Measurements from ENCODE around the gene OSGEP. TPM values are rescaled to one million over a fixed set of nuclear protein-coding genes. Genes with fewer than 3 reads are reported as not detected.
A peak's percentile ranks its signal among the peaks of the same experiment; 100 is the strongest.

The OSGEP gene
- total RNA-seq, 2 experiments from 2014 or later, result 46.2 to 47.5 TPM

GRCh38 chr14:20417250-20418186 is 37.1 kb downstream of the OSGEP start:
- Mint-ChIP-seq H3K27ac (no peak overlapping the region), H3K9me3 (ENCODE audit: low read depth) (no peaks in the 10 kb centered on the region), H3K4me1 (peaks cover 17% of the 10 kb centered on the region), H3K4me3 (no peak overlapping the region), H3K36me3 (ENCODE audit: low read depth) (no peaks in the 10 kb centered on the region), H3K27me3 (no peaks in the 10 kb centered on the region)
- DNase-seq, result peak; percentile 27
- no peak for ATAC-seq
- ChIA-PET POLR2A (interaction anchor here (0.6 to 0.7 kb wide), 2 partner anchors 58 to 76 kb away, joined by 3 to 4 read pairs; no protein-coding TSS in a partner anchor), CTCF (interaction anchor here (0.5 to 1.4 kb wide), 3 partner anchors 8 to 257 kb away, joined by 4 to 6 read pairs (median 5); no protein-coding TSS in a partner anchor)
- intact Hi-C loops (cut with DNase I, micrococcal nuclease), result no loop called here

GRCh38 chr14:20416223-20416622 is 38.4 kb downstream of the OSGEP start:
- ChIA-PET CTCF (interaction anchor here (0.6 to 3.9 kb wide), 23 partner anchors 8 to 268 kb away, joined by 3 to 39 read pairs (median 5); partner anchors contain the start of genes APEX1, CCNB1IP1, OSGEP and PARP2), POLR2A (interaction anchor here (0.5 to 1.2 kb wide), 5 partner anchors 37 to 267 kb away, joined by 3 to 8 read pairs (median 3); partner anchors contain the start of gene PIP4P1)
- no peak overlapping the region for H3K4me3 Mint-ChIP-seq
- H3K27ac Mint-ChIP-seq, result peak overlapping the region; percentile 14
- intact Hi-C loops (cut with DNase I, micrococcal nuclease), result no loop called here
- H3K9me3 Mint-ChIP-seq (ENCODE audit: low read depth), result no peaks in the 10 kb centered on the region
- ATAC-seq (no peak), DNase-seq (no peak)
- peaks cover 26% of the 10 kb centered on the region for H3K4me1 Mint-ChIP-seq
- peaks cover 1% of the 10 kb centered on the region for H3K36me3 Mint-ChIP-seq (ENCODE audit: low read depth)
- H3K27me3 Mint-ChIP-seq, result no peaks in the 10 kb centered on the region

GRCh38 chr14:20415782-20416206 is 38.8 kb downstream of the OSGEP start:
- no peaks in the 10 kb centered on the region for H3K27me3 Mint-ChIP-seq
- POLR2A ChIA-PET, result interaction anchor here (0.5 to 1.2 kb wide), 5 partner anchors 37 to 268 kb away, joined by 3 to 8 read pairs (median 3); partner anchors contain the start of gene PIP4P1
- peak; percentile 35 for ATAC-seq
- H3K36me3 Mint-ChIP-seq (ENCODE audit: low read depth), result peaks cover 4% of the 10 kb centered on the region
- peak overlapping the region; percentile 14 for H3K27ac Mint-ChIP-seq
- H3K4me3 Mint-ChIP-seq, result no peak overlapping the region
- peaks cover 29% of the 10 kb centered on the region for H3K4me1 Mint-ChIP-seq
- intact Hi-C loops (cut with DNase I, micrococcal nuclease), result no loop called here
- CTCF ChIA-PET, result interaction anchor here (0.6 to 3.9 kb wide), 26 partner anchors 8 to 268 kb away, joined by 3 to 39 read pairs (median 4); partner anchors contain the start of genes APEX1, CCNB1IP1, OSGEP and PARP2
- peak; percentile 44 for DNase-seq
- H3K9me3 Mint-ChIP-seq (ENCODE audit: low read depth), result no peaks in the 10 kb centered on the region

- Mint-ChIP-seq H3K36me3 (ENCODE audit: low read depth) (peaks cover 4% of the 10 kb centered on the region), H3K4me3 (peak overlapping the region; percentile 82), H3K9me3 (ENCODE audit: low read depth) (no peaks in the 10 kb centered on the region), H3K27ac (peak overlapping the region; percentile 94), H3K27me3 (no peaks in the 10 kb centered on the region), H3K4me1 (peaks cover 37% of the 10 kb centered on the region)
- peak; percentile 37 for ATAC-seq
- intact Hi-C loops (cut with DNase I, micrococcal nuclease), result loop anchor here (1.0 to 5.0 kb wide), 12 partner anchors 12 to 269 kb away; partner anchors contain the start of genes APEX1 (in 2 of the 2), PARP2 (in 2 of the 2), CCNB1IP1 (in 1 of the 2) and OSGEP (in 1 of the 2)
- peak; percentile 49 for DNase-seq
- POLR2A ChIA-PET, result interaction anchor here (1.1 to 2.4 kb wide), 3 partner anchors 42 to 71 kb away, joined by 3 to 8 read pairs (median 6); partner anchors contain the start of genes APEX1 and PIP4P1
- CTCF ChIA-PET, result interaction anchor here (0.6 to 3.9 kb wide), 14 partner anchors 8 to 610 kb away, joined by 3 to 39 read pairs (median 13); partner anchors contain the start of genes APEX1, OSGEP, PARP2 and PIP4P1
Measured at GRCh38 chr14:20413744-20414082, 40.9 kb downstream of the OSGEP start.

GRCh38 chr14:20412876-20413743 is 41.5 kb downstream of the OSGEP start, which contains the start of gene TEP1:
Gene TEP1, minus strand, starts transcription at chr14:20413501. Its CDS starts 5,062 bp downstream, at chr14:20408439.
- H3K4me3 Mint-ChIP-seq, result peak within 1 kb of the TSS; percentile 82
- peak within 1 kb of the TSS; percentile 94 for H3K27ac Mint-ChIP-seq
- peaks cover 37% of the 10 kb centered on the region for H3K4me1 Mint-ChIP-seq
- CTCF ChIA-PET, result interaction anchor here (0.7 to 3.9 kb wide), 11 partner anchors 7 to 610 kb away, joined by 4 to 39 read pairs (median 19); partner anchors contain the start of genes APEX1, OSGEP, PARP2 and PIP4P1
- POLR2A ChIA-PET, result interaction anchor here (1.1 to 2.4 kb wide), 3 partner anchors 42 to 70 kb away, joined by 3 to 8 read pairs (median 6); partner anchors contain the start of genes APEX1 and PIP4P1
- no peaks in the 10 kb centered on the region for H3K9me3 Mint-ChIP-seq (ENCODE audit: low read depth)
- H3K36me3 Mint-ChIP-seq (ENCODE audit: low read depth), result peaks cover 6% of the 10 kb centered on the region
- peak; percentile 82 for ATAC-seq
- no peaks in the 10 kb centered on the region for H3K27me3 Mint-ChIP-seq
- DNase-seq, result peak; percentile 87
- intact Hi-C loops (cut with DNase I, micrococcal nuclease), result loop anchor here (1.0 to 5.0 kb wide), 12 partner anchors 12 to 269 kb away; partner anchors contain the start of genes APEX1 (in 2 of the 2), PARP2 (in 2 of the 2), CCNB1IP1 (in 1 of the 2) and OSGEP (in 1 of the 2)

- ChIA-PET CTCF (interaction anchor here (3.8 to 3.9 kb wide), 3 partner anchors 7 to 70 kb away, joined by 23 to 39 read pairs (median 30); partner anchors contain the start of gene PARP2), POLR2A (interaction anchor here (2.1 kb wide), 1 partner anchor 49 kb away, joined by 8 read pairs; the partner anchor contains the start of gene PIP4P1)
- no peak for DNase-seq
- H3K9me3 Mint-ChIP-seq (ENCODE audit: low read depth), result no peaks in the 10 kb centered on the region
- peak; percentile 42 for ATAC-seq
- H3K4me3 Mint-ChIP-seq, result peak overlapping the region; percentile 82
- H3K36me3 Mint-ChIP-seq (ENCODE audit: low read depth), result peaks cover 13% of the 10 kb centered on the region
- no peaks in the 10 kb centered on the region for H3K27me3 Mint-ChIP-seq
- peak overlapping the region; percentile 94 for H3K27ac Mint-ChIP-seq
- peaks cover 35% of the 10 kb centered on the region for H3K4me1 Mint-ChIP-seq
- intact Hi-C loops (cut with DNase I, micrococcal nuclease), result loop anchor here in 1 of 2 experiments (2.0 to 5.0 kb wide), 5 partner anchors 42 to 270 kb away; partner anchors contain the start of genes APEX1, CCNB1IP1, OSGEP and RNASE4
Measured at GRCh38 chr14:20412411-20412810, 42.2 kb downstream of the OSGEP start.

- no peak for ATAC-seq
- H3K4me1 Mint-ChIP-seq, result peaks cover 39% of the 10 kb centered on the region
- peak overlapping the region; percentile 6 for H3K27ac Mint-ChIP-seq
- peaks cover 35% of the 10 kb centered on the region for H3K36me3 Mint-ChIP-seq (ENCODE audit: low read depth)
- ChIA-PET POLR2A (no interaction called here), CTCF (interaction anchor here (0.5 to 1.6 kb wide), 2 partner anchors 13 to 67 kb away, joined by 3 to 4 read pairs; no protein-coding TSS in a partner anchor)
- intact Hi-C loops (cut with DNase I, micrococcal nuclease), result no loop called here
- H3K4me3 Mint-ChIP-seq, result no peak overlapping the region
- no peak for DNase-seq
- no peaks in the 10 kb centered on the region for H3K27me3 Mint-ChIP-seq
- H3K9me3 Mint-ChIP-seq (ENCODE audit: low read depth), result no peaks in the 10 kb centered on the region
Measured at GRCh38 chr14:20409226-20409625, 45.4 kb downstream of the OSGEP start.

- DNase-seq (no peak), ATAC-seq (no peak)
- H3K9me3 Mint-ChIP-seq (ENCODE audit: low read depth), result no peaks in the 10 kb centered on the region
- intact Hi-C loops (cut with DNase I, micrococcal nuclease), result loop anchor here in 1 of 2 experiments (5.0 kb wide), 1 partner anchor 89 kb away; no protein-coding TSS in a partner anchor
- CTCF ChIA-PET, result interaction anchor here (0.8 to 5.0 kb wide), 2 partner anchors 11 to 32 kb away, joined by 4 to 30 read pairs; partner anchors contain the start of gene TEP1
- H3K36me3 Mint-ChIP-seq (ENCODE audit: low read depth), result peaks cover 64% of the 10 kb centered on the region
- no peaks in the 10 kb centered on the region for H3K27me3 Mint-ChIP-seq
- H3K27ac Mint-ChIP-seq, result no peak overlapping the region
- peaks cover 41% of the 10 kb centered on the region for H3K4me1 Mint-ChIP-seq
- no peak overlapping the region for H3K4me3 Mint-ChIP-seq
- POLR2A ChIA-PET, result no interaction called here
Measured at GRCh38 chr14:20403521-20403920, 51.1 kb downstream of the OSGEP start.

GRCh38 chr14:20400965-20401593 is 53.5 kb downstream of the OSGEP start:
- CTCF ChIA-PET, result interaction anchor here (0.7 to 2.8 kb wide), 7 partner anchors 9 to 195 kb away, joined by 3 to 25 read pairs (median 3); partner anchors contain the start of gene TEP1
- H3K9me3 Mint-ChIP-seq (ENCODE audit: low read depth), result no peaks in the 10 kb centered on the region

More at GRCh38 chr14:20400965-20401593, 53.5 kb downstream of the OSGEP start:
- peak overlapping the region; percentile 88 for H3K27ac Mint-ChIP-seq
- no peaks in the 10 kb centered on the region for H3K27me3 Mint-ChIP-seq
- ATAC-seq, result peak; percentile 95
- H3K4me3 Mint-ChIP-seq, result peak overlapping the region; percentile 29
- H3K4me1 Mint-ChIP-seq, result peaks cover 34% of the 10 kb centered on the region
- intact Hi-C loops (cut with DNase I, micrococcal nuclease), result loop anchor here (1.0 to 5.0 kb wide), 10 partner anchors 12 to 210 kb away; partner anchors contain the start of genes APEX1 (in 2 of the 2), PARP2 (in 2 of the 2), TEP1 (in 2 of the 2) and CCNB1IP1 (in 1 of the 2)
- peaks cover 56% of the 10 kb centered on the region for H3K36me3 Mint-ChIP-seq (ENCODE audit: low read depth)
- peak; percentile 37 for DNase-seq
- POLR2A ChIA-PET, result interaction anchor here (0.6 to 1.0 kb wide), 3 partner anchors 54 to 209 kb away, joined by 3 to 9 read pairs (median 4); partner anchors contain the start of genes APEX1 and OSGEP
